Ovary (tissue), 9 donors: Measurements from ENCODE around the gene OR4K13. TPM values are rescaled to one million over a fixed set of nuclear protein-coding genes. Genes with fewer than 3 reads are reported as not detected.

Source experiments
- DNase-seq, 5 donors: peaks; one replicate each; pipeline ENCODE4 v3.0.0-alpha.2; 2019 to 2020
- H3K27ac ChIP-seq, 2 donors: fragments of 200-600 bp; one replicate each; pipeline versions ENCODE4 v1.5.1 to v1.8.0; 2019 to 2022
- H3K27me3 ChIP-seq: fragments of 200-600 bp; one replicate; pipeline ENCODE4 v1.8.0; 2022
- H3K36me3 ChIP-seq: fragments of 200-600 bp; sonication (generic); one replicate; pipeline ENCODE4 v1.5.1; 2019
- H3K4me1 ChIP-seq: one replicate; pipeline ENCODE4 v1.8.1; 2013; ENCODE audit warnings: mild to moderate bottlenecking, moderate library complexity; ENCODE audit not compliant: insufficient read depth
- H3K4me3 ChIP-seq: fragments of 200-600 bp; sonication (generic); one replicate; pipeline ENCODE4 v1.5.1; 2017
- H3K9me3 ChIP-seq, 2 donors: fragments of 200-600 bp in 1 of 2; sonication (generic) in 1 of 2; one replicate each; pipeline versions ENCODE4 v1.5.1 to v1.8.1; 2013 to 2019; ENCODE audit warnings: mild to moderate bottlenecking in 1 of 2, moderate library complexity in 1 of 2
- CTCF ChIP-seq, 3 donors: fragments of 450-650 bp in 2 of 3; fragments of 200-600 bp in 1 of 3; IDR thresholded peaks; one replicate each; pipeline versions ENCODE4 v1.5.1 to v1.8.0; 2016 to 2022; ENCODE audit warnings: antibody characterized with exemption in 3 of 3, mild to moderate bottlenecking in 1 of 3
- EP300 ChIP-seq: sonication (generic); formaldehyde crosslinking; IDR thresholded peaks from one replicate; pipeline ENCODE4 v1.6.1; 2017; ENCODE audit warnings: antibody characterized with exemption
- POLR2A ChIP-seq: fragments of 450-650 bp; IDR thresholded peaks from one replicate; pipeline ENCODE4 v1.6.1; 2017; ENCODE audit warnings: antibody characterized with exemption, mild to moderate bottlenecking, moderate library complexity
- WGBS, 3 donors: extraction: QIAGEN DNeasy Blood & Tissue Kit in 1 of 3; methylation state at CpG; one replicate each; pipeline versions ENCODE4 v1.1.5 to v1.1.7; 2013 to 2017; 5-methylcytosine and 5-hydroxymethylcytosine counted together
- intact Hi-C, 4 donors: fragments of 100-400 bp; cut with DNase I; formaldehyde crosslinking; loops; one replicate each; pipeline versions ENCODE4 v1.11.0 to v1.15.1; 2022 to 2023
- polyA plus RNA-seq, 2 donors: library from polyadenylated mRNA; stranded (reverse); fragments of 200-250 nt in 1 of 2; fragments of 350-450 nt in 1 of 2; fragmentation: Illumina TruSeq in 1 of 2; extraction: RNeasy Lipid Tissue Mini Kit (QIAGEN cat#74804) in 1 of 2; gene quantifications; one replicate each; pipeline ENCODE4 v1.2.3, GENCODE V29; 2013 to 2014
- total RNA-seq, 7 donors: library from RNA; depleted of rRNA in 2 of 7; stranded (reverse); fragments of >200 nt in 2 of 7; fragmentation: NEBNext Ultra II Directional in 3 of 7; extraction: Animal tissue kit (Norgen Biotek cat#: 25700) in 3 of 7; gene quantifications; one replicate each; pipeline versions ENCODE4 v1.1.0 to v1.2.4, GENCODE V29; 2016 to 2023
- donor health status: DM: no; HTN: no; CAD: no; lungs with moderate emphysema.
- donor health status: DM: no; HTN: no; CAD: no.
- donor health status: Bipolar disorder and iron deficiency.
- donor health status: DM: yes; HTN: yes; CAD: no.
- donor health status: DM: no; HTN: no; CAD: no.
- donor health status: DM: yes; HTN: yes; CAD: no.

OR4K13 gene
- total and polyA plus RNA-seq, 9 donors = not detected

- no peak for DNase-seq
- TF ChIP-seq CTCF (IDR thresholded peaks at IDR 0.05) (no peak), EP300 (no peak), POLR2A (no peak)
- Histone ChIP-seq H3K27me3 (no peaks in the 10 kb centered on the region), H3K36me3 (no peaks in the 10 kb centered on the region), H3K9me3 (no peaks in the 10 kb centered on the region), H3K4me3 (no peak overlapping the region), H3K4me1 (no peaks in the 10 kb centered on the region), H3K27ac (no peak overlapping the region)
- intact Hi-C loops = no loop called here
- WGBS, 3 donors = 61 to 74% (median 62%) methylated on average over 3 of the region's 3 CpGs
Observed at GRCh38 chr14:20035449-20035848, 389 bp downstream of the OR4K13 start.

GRCh38 chr14:20031058-20031457 lies 4.8 kb downstream of the OR4K13 start:
- Histone ChIP-seq H3K4me3 (no peak overlapping the region), H3K36me3 (no peaks in the 10 kb centered on the region), H3K9me3 (no peaks in the 10 kb centered on the region), H3K27me3 (no peaks in the 10 kb centered on the region), H3K27ac (no peak overlapping the region), H3K4me1 (no peaks in the 10 kb centered on the region)
- no peak for TF ChIP-seq POLR2A
- 70 to 76% (median 72%) methylated on average over 6 of the region's 6 CpGs for WGBS, 3 donors
- intact Hi-C loops = no loop called here
- DNase-seq = no peak

- Histone ChIP-seq H3K27ac (no peak within 1 kb of the TSS), H3K36me3 (no peaks in the 10 kb centered on the region), H3K9me3 (no peaks in the 10 kb centered on the region), H3K4me3 (no peak within 1 kb of the TSS), H3K27me3 (no peaks in the 10 kb centered on the region), H3K4me1 (no peaks in the 10 kb centered on the region)
- intact Hi-C loops = no loop called here
- TF ChIP-seq CTCF (IDR thresholded peaks at IDR 0.05) (no peak), POLR2A (no peak), EP300 (no peak)
- WGBS, 3 donors = 52 to 58% (median 56%) methylated on average over 2 of the region's 2 CpGs
- DNase-seq = no peak
Observed at GRCh38 chr14:20019257-20019865, 16.5 kb downstream of the OR4K13 start, which contains the start of gene OR4K14. OR4K14 (minus strand) TSS chr14:20019307; CDS start chr14:20015193, 4,114 bp downstream.

- Histone ChIP-seq H3K36me3 (no peaks in the 10 kb centered on the region), H3K27ac (no peak overlapping the region), H3K4me1 (no peaks in the 10 kb centered on the region), H3K9me3 (no peaks in the 10 kb centered on the region), H3K27me3 (no peaks in the 10 kb centered on the region), H3K4me3 (no peak overlapping the region)
- intact Hi-C loops = no loop called here
- TF ChIP-seq CTCF (IDR thresholded peaks at IDR 0.05) (no peak), POLR2A (no peak), EP300 (no peak)
- DNase-seq = no peak
Observed at GRCh38 chr14:20008156-20008555, 27.7 kb downstream of the OR4K13 start.

- H3K4me3 ChIP-seq = no peak overlapping the region
- H3K27ac ChIP-seq = no peak overlapping the region
- no peaks in the 10 kb centered on the region for H3K4me1 ChIP-seq
- no peaks in the 10 kb centered on the region for H3K9me3 ChIP-seq
- DNase-seq = no peak
- TF ChIP-seq CTCF (IDR thresholded peaks at IDR 0.05) (no peak), EP300 (no peak), POLR2A (no peak)
- no peaks in the 10 kb centered on the region for H3K36me3 ChIP-seq
- H3K27me3 ChIP-seq = no peaks in the 10 kb centered on the region
- intact Hi-C loops = no loop called here
- 68 to 81% (median 74%) methylated on average over 7 of the region's 7 CpGs for WGBS, 3 donors
Observed at GRCh38 chr14:20002319-20002718, 33.5 kb downstream of the OR4K13 start.
